SKM-1 (cell line): ENCODE results near the gene MYH16.
"Not testable (repeated sequence)": the region's sequence is repeated elsewhere in the genome, so short reads cannot be mapped to it uniquely, and the experiment has no call there.

Experiments
- DNase-seq: peaks from one replicate; lab custom pipeline; 2025; ENCODE audit not compliant: unreplicated experiment; lab: John Stamatoyannopoulos, UW

Gene MYH16

GRCh38 chr7:99257675-99258074, 15.0 kb upstream of the MYH16 start:
- no peak for DNase-seq

GRCh38 chr7:99258501-99258900, 14.1 kb upstream of the MYH16 start:
- no peak for DNase-seq

GRCh38 chr7:99260395-99260794, 12.2 kb upstream of the MYH16 start:
- DNase-seq = no peak

GRCh38 chr7:99261646-99262045, 11.0 kb upstream of the MYH16 start:
- DNase-seq = no peak

GRCh38 chr7:99265848-99266480, 6.7 kb upstream of the MYH16 start:
- DNase-seq = no peak

GRCh38 chr7:99267481-99267840, 5.2 kb upstream of the MYH16 start:
- DNase-seq = no peak

- DNase-seq = no peak
Measured at GRCh38 chr7:99267841-99268576, 4.6 kb upstream of the MYH16 start.

- no peak for DNase-seq
Measured at GRCh38 chr7:99268577-99268908, 4.1 kb upstream of the MYH16 start.

GRCh38 chr7:99270702-99271101, 1.9 kb upstream of the MYH16 start:
- DNase-seq = no peak

GRCh38 chr7:99273561-99273960, 922 bp downstream of the MYH16 start:
- not testable (repeated sequence) for DNase-seq

GRCh38 chr7:99274908-99275307, 2.3 kb downstream of the MYH16 start:
- not testable (repeated sequence) for DNase-seq

- no peak for DNase-seq
Measured at GRCh38 chr7:99275496-99275895, 2.9 kb downstream of the MYH16 start.

- DNase-seq = no peak
Measured at GRCh38 chr7:99278180-99278579, 5.5 kb downstream of the MYH16 start.

- DNase-seq = not testable (repeated sequence)
Measured at GRCh38 chr7:99284165-99284564, 11.5 kb downstream of the MYH16 start.

GRCh38 chr7:99287779-99288534, 15.3 kb downstream of the MYH16 start:
- no peak for DNase-seq

GRCh38 chr7:99289185-99289584, 16.5 kb downstream of the MYH16 start:
- DNase-seq = no peak

GRCh38 chr7:99290148-99290547, 17.5 kb downstream of the MYH16 start:
- DNase-seq = not testable (repeated sequence)

- DNase-seq = no peak
Measured at GRCh38 chr7:99290980-99291607, 18.5 kb downstream of the MYH16 start.

- DNase-seq = no peak
Measured at GRCh38 chr7:99292127-99292526, 19.5 kb downstream of the MYH16 start.

- no peak for DNase-seq
Measured at GRCh38 chr7:99293167-99293566, 20.5 kb downstream of the MYH16 start.

GRCh38 chr7:99293650-99294049, 21.0 kb downstream of the MYH16 start:
- no peak for DNase-seq

GRCh38 chr7:99296471-99296870, 23.8 kb downstream of the MYH16 start:
- DNase-seq = no peak
